Ureter (tissue), 1 donor: Measurements from ENCODE around the gene C5orf22. TPM values are rescaled to one million over a fixed set of nuclear protein-coding genes. Genes with fewer than 3 reads are reported as not detected.

ENCODE experiments used
- DNase-seq: peaks from one replicate; pipeline ENCODE4 v3.0.0-alpha.2; 2020; ENCODE audit warnings: low spot score
- total RNA-seq: library from RNA; stranded (reverse); gene quantifications from one replicate; pipeline ENCODE4 v1.2.4, GENCODE V29; 2023
- donor health status: DM: yes; HTN: yes; CAD: no.

The C5orf22 gene
- total RNA-seq, 1 donor from 2014 or later = 31.5 TPM

GRCh38 chr5:31604240-31604639, 72.1 kb downstream of the C5orf22 start:
- no peak for DNase-seq

GRCh38 chr5:31604644-31605043, 72.5 kb downstream of the C5orf22 start:
- DNase-seq = no peak

Other genes starting within 250 kb of the C5orf22 start
- gene DROSHA, start 208 bp upstream of the C5orf22 start, total RNA-seq = 77.7 TPM
- gene PDZD2, start 106.8 kb downstream of the C5orf22 start, total RNA-seq = 7.8 TPM